ENCODE results near the gene GRB2.
"Not testable (repeated sequence)": the region's sequence is repeated elsewhere in the genome, so short reads cannot be mapped to it uniquely, and the experiment has no call there.

GRB2 gene

GRCh38 chr17:75353176-75353575 is 52.3 kb downstream of the GRB2 start:
- in situ Hi-C loops (cut with HindIII; ENCODE audit: low sequenced_read_pairs) = no loop called here

- in situ Hi-C loops (cut with HindIII; ENCODE audit: low sequenced_read_pairs) = no loop called here
Observed at GRCh38 chr17:75352079-75352569, 53.4 kb downstream of the GRB2 start.

DNA sequence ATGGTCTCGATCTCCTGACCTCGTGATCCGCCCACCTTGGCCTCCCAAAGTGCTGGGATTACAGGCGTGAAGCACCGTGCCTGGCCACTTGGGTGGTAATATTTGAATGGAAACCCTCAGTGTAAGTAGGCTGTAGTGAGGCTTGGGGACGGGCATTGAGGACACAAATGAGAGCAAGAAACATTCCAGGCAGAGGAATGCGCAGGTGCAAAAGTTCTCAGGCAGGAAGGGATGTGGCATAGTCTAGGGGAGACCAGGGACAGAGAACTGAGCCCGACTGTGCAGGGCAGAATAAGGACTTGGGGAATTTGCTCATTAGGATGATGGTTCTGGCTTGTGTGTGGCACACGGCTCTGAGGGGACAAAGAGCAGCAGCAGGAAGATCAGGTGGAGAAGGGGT is 54.8 kb downstream of the GRB2 start:
- in situ Hi-C loops (cut with HindIII; ENCODE audit: low sequenced_read_pairs) = no loop called here

- in situ Hi-C loops (cut with HindIII; ENCODE audit: low sequenced_read_pairs) = no loop called here
Observed at GRCh38 chr17:75350029-75350428, 55.4 kb downstream of the GRB2 start.

- in situ Hi-C loops (cut with HindIII; ENCODE audit: low sequenced_read_pairs) = no loop called here
Observed at GRCh38 chr17:75349589-75349988, 55.9 kb downstream of the GRB2 start.

DNA sequence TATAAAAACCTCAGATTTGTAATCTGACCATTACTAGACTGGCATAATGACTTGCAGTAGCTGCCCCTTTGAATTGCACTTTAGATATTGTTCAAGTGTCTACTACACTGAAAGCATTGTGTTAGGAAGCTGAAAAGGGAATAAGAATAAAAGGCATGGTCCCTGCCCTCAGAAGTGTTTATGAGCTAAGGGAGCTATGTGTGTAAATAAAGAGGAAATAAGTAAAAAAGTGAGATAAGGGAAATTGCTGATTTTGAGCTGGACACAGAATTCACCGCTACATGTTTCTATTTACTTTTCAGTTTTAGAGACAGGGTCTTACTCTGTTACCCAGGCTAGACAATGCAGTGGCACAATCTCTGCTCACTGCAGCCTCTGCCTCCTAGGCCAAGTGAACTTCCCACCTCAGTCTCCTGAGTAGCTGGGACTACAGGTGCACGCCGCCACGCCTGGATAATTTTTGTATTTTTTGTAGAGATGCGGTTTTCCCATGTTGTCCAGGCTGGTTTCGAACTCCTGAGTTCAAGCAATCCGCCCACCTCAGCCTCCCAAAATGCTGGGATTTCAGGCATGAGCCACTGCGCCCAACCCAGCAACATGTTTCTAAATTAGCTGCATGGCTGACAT is 57.0 kb downstream of the GRB2 start:
- in situ Hi-C loops (cut with HindIII; ENCODE audit: low sequenced_read_pairs) = no loop called here

DNA sequence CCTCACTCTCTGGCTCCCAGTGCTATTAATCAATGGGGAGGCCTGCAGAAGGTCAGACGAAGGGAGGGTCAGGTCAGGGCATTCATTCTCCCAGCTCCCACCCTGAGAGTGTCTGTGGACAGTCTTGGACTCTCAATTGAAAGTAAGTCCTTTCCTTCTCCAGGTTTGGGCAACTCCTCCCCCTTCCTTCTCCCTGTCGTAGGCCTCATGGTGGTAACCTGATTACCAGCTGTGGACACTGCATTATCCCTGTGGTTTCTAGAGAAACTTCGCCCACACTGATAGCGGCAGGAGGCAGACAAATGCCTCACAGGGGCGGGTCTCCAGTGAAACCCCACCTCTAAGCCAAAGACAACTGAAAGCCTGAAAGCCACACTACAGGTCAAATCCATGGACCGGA is 58.6 kb downstream of the GRB2 start:
- in situ Hi-C loops (cut with HindIII; ENCODE audit: low sequenced_read_pairs) = no loop called here

GRCh38 chr17:75346368-75346767 is 59.1 kb downstream of the GRB2 start:
- in situ Hi-C loops (cut with HindIII; ENCODE audit: low sequenced_read_pairs) = not testable (repeated sequence)

- in situ Hi-C loops (cut with HindIII; ENCODE audit: low sequenced_read_pairs) = no loop called here
Observed at GRCh38 chr17:75345514-75346167, 59.8 kb downstream of the GRB2 start.

- in situ Hi-C loops (cut with HindIII; ENCODE audit: low sequenced_read_pairs) = no loop called here
Observed at GRCh38 chr17:75344666-75345065, 60.8 kb downstream of the GRB2 start.

DNA sequence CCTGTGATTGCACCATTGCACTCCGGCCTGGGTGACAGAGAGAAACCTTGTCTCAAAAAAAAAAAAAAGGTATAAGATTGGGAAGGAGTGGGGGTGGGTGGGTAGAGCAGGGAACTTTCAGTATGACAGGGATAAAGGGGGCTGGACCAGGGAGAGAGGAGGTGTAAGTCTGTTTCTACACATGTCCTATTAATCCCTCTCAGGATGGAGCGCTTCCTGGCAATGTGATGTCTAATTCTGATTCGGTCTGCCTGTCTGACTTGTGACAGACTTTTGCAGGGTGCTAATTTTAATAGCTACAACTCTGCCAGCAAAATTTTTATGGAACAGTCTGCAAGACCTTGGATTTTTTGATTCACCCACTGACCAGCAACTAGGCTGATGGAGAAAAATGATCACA is 62.5 kb downstream of the GRB2 start:
- in situ Hi-C loops (cut with HindIII; ENCODE audit: low sequenced_read_pairs) = no loop called here

DNA sequence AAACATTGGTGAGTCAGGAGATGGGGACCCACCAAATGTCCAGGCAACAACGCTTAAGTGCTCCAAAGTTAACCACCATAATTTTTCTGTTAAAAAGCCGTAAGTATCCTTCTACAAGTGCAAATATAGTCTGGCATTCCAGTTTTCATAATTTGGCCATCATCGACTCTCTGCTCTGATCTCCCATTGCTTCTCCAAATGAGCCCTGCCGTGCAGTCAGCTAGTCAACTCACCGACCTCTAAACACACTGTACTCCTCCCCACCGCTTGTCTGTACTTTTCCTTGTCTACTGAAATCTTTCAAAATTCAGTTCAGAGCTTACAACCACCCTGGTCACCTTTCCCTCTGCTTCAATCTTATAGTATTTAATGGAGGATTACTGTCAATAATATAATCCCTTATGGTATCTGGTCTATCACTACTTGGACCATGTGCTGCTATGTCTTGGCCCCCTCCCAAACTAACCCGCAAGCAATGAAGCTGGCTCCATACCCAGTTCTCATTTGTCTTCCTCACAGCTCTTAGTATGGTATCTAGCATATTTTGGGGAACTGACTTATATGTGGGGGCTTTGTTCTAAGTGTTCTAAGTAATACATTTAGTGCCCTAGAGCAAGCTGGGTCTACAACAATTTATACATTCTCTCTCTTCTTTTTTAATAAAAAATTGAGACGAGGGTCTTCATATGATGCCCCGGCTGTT is 63.5 kb downstream of the GRB2 start:
- in situ Hi-C loops (cut with HindIII; ENCODE audit: low sequenced_read_pairs) = no loop called here

DNA sequence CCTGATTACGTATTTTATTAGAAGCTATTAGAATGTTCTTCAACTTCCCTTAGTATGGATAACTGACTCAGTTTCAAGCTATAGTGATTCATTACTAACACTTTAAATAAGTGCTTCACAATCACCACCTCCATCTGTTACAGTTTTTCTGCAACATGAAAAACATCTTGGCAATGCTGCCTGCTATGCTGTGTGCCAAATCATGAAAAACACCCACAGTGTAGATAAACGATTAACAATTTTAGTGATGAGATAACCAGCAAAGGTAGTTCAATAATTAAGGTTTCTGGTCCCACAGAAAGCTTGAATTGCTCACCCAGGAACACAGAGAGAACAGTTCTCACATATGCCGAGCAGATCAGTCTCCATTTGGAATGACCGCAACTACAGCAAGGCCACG is 64.8 kb downstream of the GRB2 start:
- in situ Hi-C loops (cut with HindIII; ENCODE audit: low sequenced_read_pairs) = no loop called here

GRCh38 chr17:75339971-75340370 is 65.5 kb downstream of the GRB2 start:
- in situ Hi-C loops (cut with HindIII; ENCODE audit: low sequenced_read_pairs) = no loop called here

- in situ Hi-C loops (cut with HindIII; ENCODE audit: low sequenced_read_pairs) = no loop called here
Observed at GRCh38 chr17:75338335-75338734, 67.1 kb downstream of the GRB2 start.

- in situ Hi-C loops (cut with HindIII; ENCODE audit: low sequenced_read_pairs) = no loop called here
Observed at GRCh38 chr17:75335315-75335714, 70.2 kb downstream of the GRB2 start.

DNA sequence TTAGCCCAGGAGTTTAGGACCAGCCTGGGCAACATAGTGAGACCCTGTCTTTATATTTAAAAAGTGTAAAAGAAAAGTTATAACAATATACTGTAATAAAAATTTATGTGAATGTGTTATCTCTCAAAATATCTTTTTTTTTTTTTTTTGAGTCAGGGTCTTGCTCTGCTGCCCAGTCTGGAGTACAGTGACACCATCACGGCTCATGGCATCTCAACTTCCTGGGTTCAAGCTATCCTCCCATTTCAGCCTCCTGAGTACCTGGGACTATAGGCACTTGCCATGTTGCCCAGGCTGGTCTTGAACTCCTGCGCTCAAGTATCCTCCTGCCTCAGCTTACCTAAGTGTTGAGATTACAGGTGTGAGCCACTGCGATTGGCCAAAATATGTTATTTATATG is 70.8 kb downstream of the GRB2 start:
- in situ Hi-C loops (cut with HindIII; ENCODE audit: low sequenced_read_pairs) = no loop called here

- in situ Hi-C loops (cut with HindIII; ENCODE audit: low sequenced_read_pairs) = no loop called here
Observed at GRCh38 chr17:75331671-75332070, 73.8 kb downstream of the GRB2 start.

DNA sequence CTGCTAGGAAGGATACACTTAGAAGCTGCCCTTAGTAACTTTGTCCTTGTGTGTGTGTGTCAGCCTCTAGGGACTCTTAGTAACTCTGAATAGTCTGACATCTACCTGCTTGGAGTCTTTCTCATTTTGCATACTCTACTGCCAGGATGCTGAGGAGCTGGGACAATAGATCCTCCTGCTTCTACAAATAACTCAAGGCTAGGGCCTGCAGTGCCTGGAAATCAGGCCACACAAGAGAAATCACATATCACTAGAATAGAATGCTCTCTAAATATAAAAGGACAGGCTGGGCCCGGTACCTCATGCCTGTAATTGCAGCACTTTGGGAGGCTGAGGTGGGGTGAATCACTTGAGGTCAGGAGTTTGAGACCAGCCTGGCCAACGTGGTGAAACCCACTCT is 77.7 kb downstream of the GRB2 start:
- in situ Hi-C loops (cut with HindIII; ENCODE audit: low sequenced_read_pairs) = no loop called here

DNA sequence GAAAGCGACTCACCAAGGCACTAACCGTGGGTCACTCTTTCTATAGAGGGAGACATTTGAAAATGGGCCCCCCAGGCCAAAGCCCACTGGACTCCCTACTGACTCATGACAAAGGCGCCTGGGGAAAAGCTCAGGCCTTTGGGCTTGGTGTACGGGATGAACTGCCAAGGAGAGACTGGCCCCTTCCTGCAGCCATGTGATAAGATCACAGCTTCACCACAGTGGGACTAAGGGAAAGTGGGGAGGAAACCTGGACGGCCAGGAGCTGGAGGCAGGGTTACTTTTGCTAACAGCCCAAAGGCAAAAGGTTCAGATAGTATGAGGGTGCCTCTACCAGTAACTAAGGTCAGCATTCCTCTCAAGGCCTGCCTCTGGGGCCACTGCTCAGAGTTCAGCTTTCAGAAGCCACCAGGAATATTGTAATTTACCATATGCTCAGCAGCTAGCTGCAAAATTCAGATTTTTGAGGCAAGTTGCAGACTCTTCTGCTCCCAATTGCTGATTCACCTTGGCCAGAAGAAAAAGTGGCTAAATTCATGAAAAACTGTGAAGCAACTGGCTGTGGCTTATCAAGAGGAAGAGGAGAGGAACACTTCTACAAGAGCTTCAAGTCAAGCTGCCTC is 79.1 kb downstream of the GRB2 start:
- in situ Hi-C loops (cut with HindIII; ENCODE audit: low sequenced_read_pairs) = no loop called here

DNA sequence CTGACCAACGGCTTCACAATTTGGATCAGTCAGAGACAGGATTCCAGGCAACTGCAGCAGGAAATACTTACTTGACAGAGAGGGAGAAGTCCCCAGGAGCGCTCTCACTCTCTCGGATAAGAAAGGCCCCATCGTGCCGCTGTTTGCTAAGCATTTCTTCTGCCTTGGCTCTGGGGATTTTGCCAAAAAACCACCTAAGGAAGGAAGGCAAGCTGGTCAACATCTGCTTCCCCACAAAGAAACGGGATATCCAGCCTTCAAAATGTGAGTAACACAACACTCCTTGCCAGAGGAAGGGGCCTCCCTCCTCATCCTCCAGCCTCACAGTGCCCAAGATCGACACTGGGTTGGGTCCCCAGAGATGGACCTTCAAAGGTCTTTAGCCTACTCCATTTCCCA is 79.7 kb downstream of the GRB2 start:
- in situ Hi-C loops (cut with HindIII; ENCODE audit: low sequenced_read_pairs) = no loop called here

- in situ Hi-C loops (cut with HindIII; ENCODE audit: low sequenced_read_pairs) = no loop called here
Observed at GRCh38 chr17:75325348-75325747, 80.1 kb downstream of the GRB2 start.
